ENCODE data around the gene TSSC4.

TSSC4 gene

DNA sequence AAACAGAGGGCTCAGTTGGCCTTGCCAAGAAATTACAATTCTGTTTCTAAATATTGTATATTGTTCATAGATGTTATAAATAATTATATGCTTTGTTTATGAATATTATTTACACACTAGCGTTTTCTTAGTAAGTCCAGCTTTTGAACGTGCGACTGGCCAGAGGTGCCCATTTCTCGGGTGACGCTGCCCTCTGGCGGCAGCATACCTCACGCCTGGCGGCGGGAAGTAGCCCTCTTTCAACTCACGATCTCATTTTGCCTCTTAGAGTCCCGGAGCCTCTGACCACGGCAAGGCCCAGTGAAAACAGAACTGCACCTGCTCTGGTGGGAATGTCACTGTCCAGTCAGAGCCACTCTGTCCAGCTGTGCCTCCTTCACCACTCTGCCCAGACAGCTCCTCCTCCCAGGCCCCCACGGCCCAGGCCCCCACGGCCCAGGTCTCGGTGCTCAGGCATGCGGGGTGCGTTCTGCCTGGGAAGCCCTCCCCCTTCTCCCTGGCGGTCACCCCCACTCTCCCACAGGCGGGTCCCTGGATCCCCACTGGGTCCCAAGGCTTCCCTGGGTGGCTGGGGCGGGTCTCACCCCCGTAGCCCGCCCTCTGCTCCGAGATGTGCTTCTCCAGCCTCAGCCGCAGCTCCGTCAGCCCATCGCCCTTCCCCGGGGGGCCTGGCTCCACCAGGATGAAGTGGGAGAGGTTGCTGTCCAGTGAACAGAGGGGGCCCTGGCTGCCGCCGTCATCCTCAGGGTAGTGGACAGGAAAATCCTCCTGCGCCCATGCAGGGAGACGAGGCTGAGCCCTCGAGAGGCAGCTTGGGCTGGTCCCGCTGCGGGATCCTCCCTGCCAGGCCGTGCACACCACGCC, 19.3 kb downstream of the TSSC4 start:
- DNase-seq = peak; percentile 61 to 87

DNA sequence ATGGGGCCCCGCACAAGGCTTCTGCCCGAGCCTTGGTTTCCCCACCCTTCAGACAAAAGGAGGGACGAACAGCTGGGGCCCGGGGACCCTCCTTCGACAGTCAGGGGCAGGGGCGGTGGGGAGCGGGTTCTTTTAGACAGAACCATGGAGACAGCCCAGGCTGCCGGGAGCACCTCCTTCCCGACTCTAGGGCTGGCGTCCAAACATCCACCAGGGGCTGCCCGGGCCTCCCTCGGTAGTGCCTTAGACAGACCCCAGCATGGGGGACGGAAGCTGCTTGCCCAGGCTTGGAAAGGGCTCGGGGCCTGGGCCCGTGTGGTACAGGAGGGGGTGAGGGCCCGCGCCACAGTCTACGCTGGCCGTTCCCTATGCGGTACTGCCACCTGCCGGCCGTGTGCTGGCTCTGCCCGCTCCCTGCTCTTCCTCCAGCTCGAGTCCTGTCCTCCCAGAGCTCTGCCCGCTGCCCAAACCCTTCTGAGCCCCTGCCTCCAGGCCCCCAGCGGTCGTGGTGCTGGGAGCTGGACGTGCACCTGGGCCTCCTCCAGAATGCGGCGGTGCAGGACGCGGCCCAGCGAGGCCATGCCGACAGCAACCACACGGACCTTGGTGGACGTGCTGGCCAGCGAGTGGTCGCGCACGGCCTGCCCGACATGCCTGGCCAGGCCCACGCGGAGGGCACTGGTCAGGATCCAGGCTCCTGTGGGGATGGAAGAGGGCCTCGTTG, 20.1 kb downstream of the TSSC4 start:
- DNase-seq = peak; percentile 51 to 86

DNA sequence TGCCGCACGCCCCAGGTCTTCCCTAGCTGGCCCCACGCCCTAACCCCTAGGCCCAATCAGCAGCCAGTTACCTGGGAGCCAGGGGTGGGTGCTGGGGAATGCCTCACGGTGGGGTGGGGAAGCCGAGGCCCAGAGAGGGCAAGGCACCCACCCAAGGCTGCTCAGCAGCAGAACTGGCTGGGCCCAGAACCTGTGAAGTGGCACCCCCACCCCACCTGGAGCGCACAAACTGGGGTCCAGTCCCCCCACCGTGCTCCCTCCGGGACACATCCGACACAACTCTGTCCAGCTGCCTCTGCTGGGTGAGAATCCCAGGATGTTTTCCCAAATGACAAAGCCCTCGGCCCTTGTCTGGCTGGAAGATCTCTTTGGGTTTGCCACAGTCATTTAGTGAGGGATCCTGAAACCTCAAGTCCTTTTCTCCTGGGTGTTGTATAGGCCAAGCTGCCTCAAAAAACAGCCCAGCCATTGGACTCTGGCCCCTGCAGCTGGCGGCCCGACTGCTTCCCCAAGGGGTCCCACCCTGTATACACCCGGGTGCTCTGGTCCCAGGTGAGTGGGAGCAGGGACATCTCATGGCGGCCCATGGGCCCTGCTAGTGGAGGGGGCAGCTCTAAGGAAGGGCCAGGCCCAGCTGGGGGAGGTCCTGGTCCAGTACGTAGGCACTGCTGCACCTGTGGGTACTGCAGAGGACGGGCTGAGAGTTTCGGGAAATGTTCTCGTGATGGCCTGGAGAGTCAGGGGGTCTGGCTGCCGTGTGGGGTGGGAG, 20.9 kb downstream of the TSSC4 start:
- no peak for DNase-seq

DNA sequence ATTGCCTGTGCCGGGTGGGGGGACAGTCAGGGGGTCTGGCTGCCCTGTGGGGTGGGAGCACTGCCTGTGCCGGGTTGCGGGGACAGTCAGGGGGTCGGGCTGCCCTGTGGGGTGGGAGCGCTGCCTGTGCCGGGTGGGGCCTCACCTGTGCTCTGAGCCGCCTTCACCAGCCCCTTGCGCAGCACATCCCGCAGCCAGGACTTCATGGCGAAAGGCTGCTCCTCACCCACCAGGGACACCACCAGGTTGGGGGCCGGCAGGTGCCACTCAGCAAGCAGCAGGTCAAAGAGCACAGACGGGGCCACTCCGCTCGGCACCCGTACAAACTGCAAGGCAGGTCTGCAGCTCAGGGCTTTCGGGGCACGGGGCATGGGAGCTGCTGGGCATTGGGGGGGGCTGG, 21.4 kb downstream of the TSSC4 start:
- DNase-seq = no peak

DNA sequence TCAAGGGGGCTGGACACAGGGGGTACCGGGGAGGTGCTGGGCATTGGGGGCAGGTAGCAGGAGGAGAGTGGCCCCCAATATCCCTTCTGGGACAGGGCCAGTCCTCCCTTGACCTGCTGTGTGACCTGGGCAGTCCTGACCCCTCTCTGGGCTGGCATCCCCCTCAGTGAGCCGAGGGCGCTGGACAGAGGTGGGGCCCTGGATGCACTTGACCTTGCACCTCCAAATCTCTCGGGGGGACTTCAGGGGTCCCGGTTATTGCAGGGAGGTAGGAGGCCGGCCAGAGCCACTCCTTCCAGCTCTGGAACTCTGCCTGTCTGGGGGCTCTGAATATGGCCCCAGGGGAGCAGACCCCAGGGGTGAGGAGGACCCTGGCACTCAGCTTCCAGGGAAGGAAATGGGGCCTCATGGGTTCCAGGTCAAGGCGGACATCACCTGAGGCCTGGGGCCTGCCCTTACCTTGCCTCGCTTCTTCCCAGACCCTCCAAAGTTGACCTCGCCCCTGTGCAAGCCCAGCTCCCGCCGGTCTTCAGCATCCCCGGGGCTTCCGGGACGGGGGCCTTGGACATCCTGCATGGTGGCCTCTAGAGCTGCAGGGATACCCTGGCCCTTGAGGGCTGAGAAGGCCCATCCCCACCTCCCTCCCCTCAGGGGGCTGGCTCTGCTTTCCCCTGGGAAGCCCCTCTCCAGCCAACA, 22.1 kb downstream of the TSSC4 start:
- DNase-seq = no peak

DNA sequence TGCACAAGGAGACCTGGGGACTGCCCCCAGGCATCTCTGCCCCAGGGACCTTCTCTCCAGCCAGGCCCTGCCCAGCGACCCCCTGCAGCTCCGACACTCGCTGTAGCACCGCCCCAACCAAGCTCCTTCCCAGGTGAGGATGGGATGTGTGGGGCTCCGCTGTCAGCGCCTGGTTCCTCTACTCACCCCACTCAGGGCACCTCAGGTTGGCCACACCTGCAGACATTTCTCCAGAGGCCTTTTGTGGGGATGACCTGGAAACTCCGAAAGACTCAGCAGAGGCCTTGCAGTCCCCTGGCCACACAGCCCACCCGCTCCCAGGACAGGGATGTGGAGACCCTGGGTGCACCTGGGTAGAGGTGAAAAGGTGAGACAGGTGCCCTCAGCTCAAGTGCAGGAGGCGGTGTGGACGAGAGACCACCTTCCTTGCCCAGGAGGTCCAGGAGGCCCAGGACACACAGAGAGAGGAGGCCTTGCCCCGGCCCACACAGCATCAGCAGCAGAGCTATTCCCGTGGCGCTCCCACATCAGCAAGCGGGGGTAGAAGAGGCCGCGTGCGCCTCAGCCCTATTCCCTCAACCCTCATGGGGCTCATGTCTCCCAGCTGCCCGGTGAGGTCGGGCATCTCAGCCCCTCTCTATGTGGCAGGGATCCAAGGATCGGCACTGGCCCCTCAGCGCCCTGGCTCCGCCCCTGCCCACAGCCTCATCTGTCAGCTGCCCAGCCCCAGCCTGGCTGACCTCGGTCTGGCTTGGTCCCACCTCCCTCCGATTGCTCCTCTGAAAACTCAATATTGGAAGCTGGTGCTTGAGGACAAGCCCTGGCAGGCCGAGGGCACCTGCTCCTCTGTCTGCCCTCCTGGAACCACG, 22.8 kb downstream of the TSSC4 start:
- DNase-seq = no peak

DNA sequence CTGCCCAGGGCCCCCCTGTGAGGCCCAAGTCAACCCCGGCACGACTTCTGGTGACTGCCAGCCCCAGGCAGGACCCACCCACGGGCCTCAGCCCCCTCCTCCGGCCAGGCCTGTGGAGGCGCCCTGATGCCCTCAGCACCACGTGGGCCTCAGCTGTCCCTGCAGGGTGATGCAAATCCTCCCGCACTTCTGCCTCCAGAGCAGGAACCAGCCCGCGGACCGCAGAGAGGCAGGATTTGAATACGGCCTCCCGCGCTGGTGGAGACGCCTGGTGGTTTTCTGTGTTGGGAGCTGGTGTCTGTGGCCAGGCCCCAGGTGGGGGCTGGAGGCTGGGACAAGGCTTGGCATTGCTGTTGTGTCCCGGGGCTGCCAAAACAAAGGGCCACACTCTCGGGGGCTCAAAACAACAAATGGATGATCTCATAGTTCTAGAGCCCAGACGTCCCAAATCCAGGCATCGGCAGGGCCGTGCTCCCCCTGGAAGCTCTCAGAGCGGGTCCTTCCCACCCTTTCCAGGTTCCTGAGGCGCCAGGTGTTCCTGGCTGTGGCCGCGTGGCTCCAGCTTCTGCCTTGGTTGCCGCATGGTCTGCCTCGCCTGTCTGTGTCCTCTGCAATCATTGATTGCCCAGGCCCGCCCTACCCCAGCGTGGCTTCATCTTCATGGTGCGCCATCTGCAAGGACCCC, 24.4 kb downstream of the TSSC4 start:
- peak; percentile 45 to 64 for DNase-seq

DNA sequence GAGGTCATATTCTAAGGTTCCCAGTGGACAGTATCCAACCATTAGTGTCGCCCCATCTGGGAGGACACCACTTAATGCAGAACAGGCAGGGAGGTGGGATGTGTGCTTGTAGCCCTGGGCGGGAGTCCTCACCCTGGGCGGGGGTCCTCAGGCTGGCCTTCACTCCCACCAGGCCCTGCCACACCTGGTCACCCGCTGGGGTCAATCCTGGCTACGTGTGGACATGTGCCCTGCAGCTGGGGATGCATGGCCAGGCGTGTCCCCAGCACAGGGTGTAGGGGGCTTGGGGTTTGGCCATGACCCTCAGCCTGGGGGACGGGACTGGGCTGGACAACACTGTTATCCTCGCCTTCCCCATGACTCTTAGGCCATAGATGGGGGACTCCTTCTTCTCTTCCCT, 25.0 kb downstream of the TSSC4 start:
- DNase-seq = no peak

DNA sequence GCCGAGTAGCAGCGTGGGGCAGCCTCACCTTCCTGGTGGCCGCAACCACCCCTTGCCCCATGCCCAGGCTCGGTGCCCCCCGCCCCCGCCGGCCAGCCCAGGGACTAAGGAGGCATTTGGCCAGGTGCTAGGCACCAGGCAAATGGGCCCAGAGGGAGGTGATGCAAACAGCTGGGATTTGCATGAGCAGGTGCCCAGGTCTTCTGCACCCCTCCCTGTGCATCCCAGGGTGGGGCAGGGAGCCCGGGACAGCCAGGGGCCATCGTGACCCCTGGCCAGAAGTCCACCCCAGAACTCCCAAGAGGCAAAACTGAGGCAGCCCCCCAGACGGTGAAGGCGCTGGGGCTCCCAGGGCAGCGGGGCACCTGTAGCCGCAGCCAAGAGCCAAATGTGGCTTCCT, 25.7 kb downstream of the TSSC4 start:
- DNase-seq = no peak

DNA sequence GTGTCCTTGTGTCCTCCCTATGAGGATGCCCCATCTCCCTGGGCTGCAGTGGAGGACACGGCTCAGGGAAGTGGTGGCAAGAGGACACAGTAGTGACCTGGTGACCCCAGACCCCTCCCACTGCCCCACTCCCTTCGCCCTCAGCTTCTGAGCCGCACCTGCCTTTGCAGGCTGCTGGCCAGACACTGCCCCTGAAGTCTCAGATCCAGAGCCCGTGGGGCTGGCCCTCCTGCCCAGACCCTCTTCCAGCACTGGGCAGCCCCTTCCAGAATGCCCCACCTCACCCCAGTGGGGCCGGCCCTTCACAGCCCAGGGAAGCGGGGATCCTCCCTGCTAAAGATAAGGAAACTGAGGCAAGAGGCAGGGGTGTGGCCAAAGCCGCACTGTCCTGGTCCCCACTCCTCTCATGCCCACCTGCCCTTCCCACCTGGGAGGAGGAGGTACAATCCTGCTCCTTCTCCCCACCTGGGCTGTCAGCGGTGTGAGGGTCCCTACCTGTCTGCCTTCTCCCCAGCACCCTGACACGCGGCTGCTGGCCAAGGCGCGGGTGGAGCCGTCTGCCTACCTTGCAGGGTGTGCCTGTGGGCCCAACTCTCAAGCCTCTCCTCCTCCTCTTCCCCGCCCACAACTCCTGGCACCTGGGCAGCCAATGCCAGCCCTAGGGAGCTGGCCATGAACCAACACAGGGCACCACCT, 26.4 kb downstream of the TSSC4 start:
- no peak for DNase-seq

DNA sequence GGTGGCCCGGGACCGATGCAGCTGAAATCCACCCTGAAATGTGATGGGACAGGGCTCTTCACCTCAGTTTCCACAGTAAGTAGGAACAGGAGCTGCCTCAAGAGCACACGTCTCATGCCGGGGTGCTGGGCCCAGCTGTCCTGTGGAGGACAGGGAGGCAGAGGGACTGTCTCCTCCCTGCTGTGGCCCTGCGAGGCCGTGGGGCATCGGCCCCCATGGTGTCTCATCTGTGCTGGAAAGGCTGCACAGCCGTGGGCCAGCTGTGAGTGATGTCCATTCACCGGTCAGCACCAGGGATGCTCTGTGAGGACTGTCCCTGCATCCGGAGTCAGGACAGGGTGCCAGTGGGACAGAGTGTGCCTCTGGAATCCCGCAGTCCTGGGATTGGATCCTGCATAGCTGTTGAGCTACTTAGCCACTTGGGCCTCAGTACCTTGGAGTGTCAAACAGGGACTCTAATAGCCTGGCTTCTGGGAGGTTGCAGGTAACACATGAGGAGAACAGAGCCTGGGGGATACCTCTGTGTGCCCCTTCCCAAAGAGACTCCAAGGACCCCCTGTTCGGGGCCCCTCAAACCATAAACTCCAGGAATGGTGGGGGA, 27.3 kb downstream of the TSSC4 start:
- DNase-seq = no peak

DNA sequence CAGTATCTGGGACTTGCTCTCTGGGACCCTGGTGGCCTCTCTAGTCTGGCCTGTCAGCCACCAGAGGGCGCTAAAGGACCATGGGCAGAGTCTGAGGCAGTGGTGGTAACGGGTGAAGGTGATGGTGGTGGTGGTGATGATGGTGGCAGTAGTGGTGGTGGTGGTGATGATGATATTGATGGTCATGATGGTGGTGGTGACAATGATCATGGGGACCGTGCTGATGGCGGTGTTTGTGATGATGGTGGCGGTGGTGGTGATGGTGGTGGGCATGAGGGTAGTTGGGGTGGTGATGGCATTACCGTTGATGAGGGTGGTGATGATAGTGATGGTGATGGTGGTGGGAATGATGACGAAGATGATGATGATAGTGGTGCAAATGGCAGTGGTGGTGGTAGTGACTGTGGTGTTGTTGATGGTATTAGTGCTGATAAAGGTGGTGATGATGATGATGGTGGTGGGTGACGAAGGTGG, 27.8 kb downstream of the TSSC4 start:
- DNase-seq = peak; percentile 40 to 93

DNA sequence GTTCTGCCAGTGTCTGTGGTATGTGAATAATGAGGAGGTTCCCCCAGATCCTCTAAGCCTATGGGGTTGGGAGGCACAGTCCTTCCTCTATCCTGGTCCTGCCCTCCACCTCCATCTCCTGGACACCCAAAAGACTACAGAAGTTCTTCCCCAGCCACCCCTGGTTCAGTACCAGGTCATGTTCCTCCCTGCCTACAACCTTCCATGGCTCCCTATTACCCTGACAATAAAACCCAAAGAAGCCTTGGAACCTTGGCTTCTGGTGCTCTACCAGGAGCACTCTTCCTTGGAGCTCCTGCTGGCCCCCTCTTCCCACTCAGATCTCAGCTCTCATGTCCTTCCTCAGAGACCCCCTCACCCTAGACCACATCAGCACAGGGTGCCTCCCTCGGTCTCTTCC, 30.8 kb downstream of the TSSC4 start:
- DNase-seq = no peak

DNA sequence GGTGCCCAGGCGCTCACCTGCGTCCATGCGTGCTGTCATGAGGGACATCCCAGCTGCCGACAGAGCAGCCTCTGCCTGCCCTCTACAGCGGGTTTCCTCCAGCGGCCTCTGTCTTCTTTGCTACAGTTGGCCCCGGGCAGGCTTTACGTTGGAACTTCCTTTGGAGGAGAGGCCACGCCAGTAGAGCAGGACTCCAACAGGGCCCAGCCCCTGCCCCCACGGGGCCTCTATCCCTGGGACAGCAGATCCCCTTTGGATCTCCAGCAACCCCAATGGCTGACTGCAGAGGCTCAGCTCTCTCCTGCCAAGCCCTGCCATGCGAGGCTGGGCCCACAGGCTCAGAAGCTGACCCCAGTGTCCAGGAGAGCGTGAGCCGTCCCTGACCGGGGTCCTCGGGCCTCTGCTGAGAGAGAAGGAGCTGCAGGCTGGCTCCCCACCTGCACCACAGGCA, 31.6 kb downstream of the TSSC4 start:
- no peak for DNase-seq

DNA sequence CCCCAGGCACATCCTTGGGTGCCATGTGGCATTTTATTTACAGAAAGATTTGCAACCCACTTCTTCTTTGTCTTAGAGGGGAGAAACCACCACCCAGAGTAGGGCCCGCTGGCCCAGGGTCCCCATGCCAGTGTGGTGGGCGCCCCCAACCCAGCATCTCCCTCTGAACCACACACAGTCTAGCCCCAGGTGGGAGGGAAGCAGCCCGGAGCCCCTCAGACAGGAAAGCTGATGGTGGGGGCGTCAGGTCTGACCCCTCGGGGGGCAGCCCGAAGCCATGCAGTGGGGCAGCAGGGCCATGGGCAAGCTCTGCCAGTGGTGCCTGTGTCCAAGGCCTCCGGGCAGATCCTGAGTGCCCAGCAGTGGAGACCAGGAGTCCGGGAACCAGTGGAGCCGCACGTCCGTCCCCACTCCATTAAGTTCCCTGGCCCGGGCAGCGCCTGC, 32.1 kb downstream of the TSSC4 start:
- DNase-seq = no peak

DNA sequence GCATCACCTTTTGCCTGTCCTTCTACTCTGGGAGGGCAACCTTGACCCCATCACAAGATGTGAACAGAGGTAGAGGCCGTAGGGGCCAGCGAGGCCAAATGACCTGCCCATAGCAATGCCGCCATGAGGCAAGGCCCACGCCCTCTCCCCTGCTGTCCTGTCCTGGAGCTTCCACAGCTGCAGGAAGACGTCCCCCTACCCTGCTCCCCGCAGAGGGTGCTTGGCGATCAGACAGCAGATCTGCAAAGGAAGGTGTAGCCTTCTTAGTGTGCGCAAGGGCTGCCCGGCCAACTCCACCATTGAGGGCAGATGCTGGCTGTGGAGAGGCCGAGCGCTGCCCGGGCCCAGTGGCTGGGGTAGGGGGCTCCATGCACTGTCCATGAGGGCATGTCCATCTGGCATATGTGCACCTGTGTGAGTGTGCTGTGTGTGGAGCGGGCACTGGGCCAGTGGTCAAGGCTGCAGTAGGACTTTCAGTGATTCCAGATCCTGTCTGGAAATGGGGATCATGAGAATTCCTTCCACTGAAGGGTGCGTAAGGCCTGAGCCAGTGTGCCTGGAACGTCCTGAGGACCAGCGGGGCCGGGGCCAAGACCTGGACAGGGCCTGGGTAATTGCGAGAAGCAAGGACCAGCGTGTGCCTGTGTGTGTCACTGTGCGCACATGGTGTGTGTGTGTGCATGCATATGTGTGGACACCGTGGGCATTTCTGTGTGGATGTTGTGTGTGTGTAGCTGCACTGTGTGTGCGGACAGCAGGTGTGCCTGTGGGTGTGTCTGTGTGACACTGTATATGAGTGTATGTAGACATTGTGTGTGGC, 32.8 kb downstream of the TSSC4 start:
- no peak for DNase-seq

DNA sequence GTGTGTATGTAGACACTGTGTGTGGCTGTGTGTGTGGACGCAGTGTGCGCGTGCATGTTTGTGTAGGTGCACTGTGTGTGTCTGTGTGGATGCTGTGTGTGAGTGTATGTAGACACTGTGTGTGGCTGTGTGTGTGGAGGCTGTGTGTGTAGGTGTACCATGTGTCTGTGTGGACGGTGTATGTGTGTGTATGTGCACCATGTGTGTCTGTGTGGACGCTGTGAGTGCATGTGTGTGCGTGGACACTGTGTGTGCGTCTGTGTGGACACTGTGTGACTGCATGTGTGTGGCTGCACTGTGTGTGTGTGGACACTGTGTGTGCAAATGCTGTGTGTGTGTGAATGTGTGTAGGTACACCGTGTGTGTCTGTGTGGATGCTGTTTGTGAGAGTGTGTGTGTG, 33.5 kb downstream of the TSSC4 start:
- DNase-seq = no peak

DNA sequence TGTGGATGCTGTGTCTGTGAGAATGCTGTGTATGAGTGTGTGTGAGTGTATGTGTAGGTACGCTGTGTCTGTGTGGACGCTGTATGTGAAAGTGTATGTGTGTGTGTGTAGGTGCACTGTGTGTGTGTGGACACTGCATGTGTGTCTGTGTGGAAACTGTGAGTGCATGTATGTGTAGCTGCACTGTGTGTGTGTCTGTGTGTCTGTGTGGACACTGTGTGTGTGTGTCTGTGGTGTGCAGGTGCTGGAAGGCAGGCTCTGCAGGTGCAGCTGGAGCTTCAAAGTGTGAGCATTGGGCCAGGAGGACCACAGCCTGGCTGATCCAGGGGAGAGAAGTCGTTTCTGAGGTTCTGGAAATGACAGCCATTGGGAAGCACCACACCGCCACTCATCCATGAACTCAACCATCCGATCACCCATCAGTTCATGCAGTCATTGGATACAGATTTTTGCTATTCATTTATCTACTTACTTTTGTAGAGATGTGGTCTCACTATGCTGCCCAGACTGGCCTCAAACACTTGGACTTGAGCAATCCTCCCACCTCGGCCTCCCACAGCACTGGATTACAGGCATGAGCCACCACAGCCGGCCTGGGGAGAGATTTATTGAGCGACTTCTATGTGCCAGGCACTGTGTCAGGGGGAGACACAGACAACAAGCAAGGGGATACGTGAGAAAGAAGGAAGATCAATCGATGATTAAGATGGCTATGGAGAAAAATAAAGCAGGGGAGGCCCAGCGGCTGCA, 34.1 kb downstream of the TSSC4 start:
- no peak for DNase-seq
